HCT116 (cell line): ENCODE results near the gene CNTNAP2. TPM values are rescaled to one million over a fixed set of nuclear protein-coding genes. Genes with fewer than 3 reads are reported as not detected.

Experiments used
- ATAC-seq: fragments of 200-7000 bp; cut with Tn5 transposase; 2 replicates; pipeline ENCODE4 v1.9.1; 2020; ENCODE audit warnings: mild to moderate bottlenecking, moderate library complexity
- BruUV-seq: library from RNA; stranded (reverse); fragments of 400-500 nt; replicated peaks from 2 replicates; lab custom pipeline; 2021; lab: Mats Ljungman, UMichigan
- CTCF ChIA-PET: fragments of 300-600 bp; sonication (Branson Sonifier 250); formaldehyde crosslinking; loops from one replicate; lab custom pipeline; 2021; ENCODE audit warnings: antibody characterized with exemption; lab: Charles Lee
- POLR2A ChIA-PET: fragments of 300-600, 350-600 bp; sonication (Branson Sonifier 250); formaldehyde crosslinking; loops from one replicate; lab custom pipeline; 2021; ENCODE audit warnings: antibody characterized with exemption; lab: Charles Lee
- RAD21 ChIA-PET, 2 experiments: fragments of 300-600 bp; sonication (Branson Sonifier 250); formaldehyde crosslinking; loops; one replicate each; lab custom pipeline; 2023; ENCODE audit warnings: low total read pairs in 2 of 2; ENCODE audit not compliant: uncharacterized antibody in 2 of 2, unreplicated experiment in 2 of 2, low non-redundant PET in 1 of 2; lab: Charles Lee
- DNase-seq: peaks from one replicate; pipeline ENCODE4 v3.0.0-alpha.2; 2010; ENCODE audit warnings: low read depth, low spot score
- H2AFZ ChIP-seq: fragments of 200-600 bp; shearing (Covaris generic), sonication (generic); 2 replicates; pipeline ENCODE4 v1.6.1; 2017; ENCODE audit warnings: low read depth, mixed run types, mixed read lengths, antibody characterized with exemption, low read length; ENCODE audit not compliant: poor library complexity, severe bottlenecking
- H3K27ac ChIP-seq: 2 replicates; pipeline ENCODE4 v1.5.1; 2012; ENCODE audit warnings: low read depth, low read length
- H3K27me3 ChIP-seq: fragments of 200-600 bp; sonication (generic); 2 replicates; pipeline ENCODE4 v1.6.1; 2016; ENCODE audit warnings: mixed run types, low read length, mixed read lengths; ENCODE audit not compliant: insufficient read depth
- H3K36me3 ChIP-seq, 2 experiments: fragments of 200-500 bp in 1 of 2; fragments of 200-600 bp in 1 of 2; sonication (Bioruptor generic) in 1 of 2; sonication (generic) in 1 of 2; 2 replicates each; pipeline versions ENCODE4 v1.5.1 to v1.6.1; 2014 to 2016; ENCODE audit warnings: low read length in 2 of 2, inconsistent platforms in 1 of 2, mixed read lengths in 1 of 2, mixed run types in 1 of 2; ENCODE audit not compliant: insufficient read depth in 2 of 2, control insufficient read depth in 1 of 2
- H3K4me1 ChIP-seq, 2 experiments: fragments of 200-600 bp in 1 of 2; sonication (generic) in 1 of 2; 2 replicates each; pipeline versions ENCODE4 v1.5.1 to v1.6.1; 2012 to 2017; ENCODE audit warnings: low read length in 2 of 2, inconsistent platforms in 1 of 2, mild to moderate bottlenecking in 1 of 2, mixed read lengths in 1 of 2, mixed run types in 1 of 2, moderate library complexity in 1 of 2; ENCODE audit not compliant: insufficient read depth in 2 of 2, control insufficient read depth in 1 of 2
- H3K4me2 ChIP-seq: fragments of 200-600 bp; sonication (generic); 2 replicates; pipeline ENCODE4 v1.6.1; 2017; ENCODE audit warnings: mixed run types, low read length, mixed read lengths
- H3K4me3 ChIP-seq, 2 experiments: fragments of 200-600 bp in 1 of 2; sonication (generic) in 1 of 2; replicated peaks in 1 of 2; 2 replicates each; pipeline ENCODE4 v1.5.1; 2011 to 2016; ENCODE audit warnings: low read length in 2 of 2, control low read depth in 1 of 2, low read depth in 1 of 2, mild to moderate bottlenecking in 1 of 2, mixed read lengths in 1 of 2, mixed run types in 1 of 2
- H3K79me2 ChIP-seq: fragments of 200-600 bp; sonication (generic); 2 replicates; pipeline ENCODE4 v1.6.1; 2017; ENCODE audit warnings: mild to moderate bottlenecking, mixed run types, low read length, moderate library complexity, mixed read lengths; ENCODE audit not compliant: insufficient read depth
- H3K9ac ChIP-seq: fragments of 200-600 bp; sonication (generic); 2 replicates; pipeline ENCODE4 v1.6.1; 2016; ENCODE audit warnings: low read length, mixed read lengths
- H3K9me2 ChIP-seq: fragments of 200-600 bp; sonication (generic), shearing (Covaris generic); 2 replicates; pipeline ENCODE4 v1.6.1; 2017; ENCODE audit warnings: mixed run types, mild to moderate bottlenecking, moderate library complexity; ENCODE audit not compliant: insufficient read depth
- H3K9me3 ChIP-seq, 2 experiments: fragments of 200-500 bp in 1 of 2; fragments of 200-600 bp in 1 of 2; sonication (Bioruptor generic) in 1 of 2; sonication (generic) in 1 of 2; 2 replicates each; pipeline ENCODE4 v1.6.1; 2014 to 2017; ENCODE audit warnings: low read length in 2 of 2, mixed read lengths in 2 of 2, inconsistent platforms in 1 of 2, low read depth in 1 of 2, mild to moderate bottlenecking in 1 of 2, mixed run types in 1 of 2, moderate library complexity in 1 of 2; ENCODE audit not compliant: control insufficient read depth in 1 of 2, insufficient read depth in 1 of 2
- H4K20me1 ChIP-seq: fragments of 200-600 bp; sonication (generic), shearing (Covaris generic); 2 replicates; pipeline ENCODE4 v1.6.1; 2017; ENCODE audit warnings: mixed run types, mild to moderate bottlenecking, moderate library complexity; ENCODE audit not compliant: insufficient read depth
- CTCF ChIP-seq, 3 experiments: fragments of 200-600 bp in 1 of 3; sonication (generic) in 1 of 3; IDR thresholded peaks in 2 of 3; conservative IDR thresholded peaks in 1 of 3; 2 replicates each; pipeline ENCODE4 v1.5.1; 2012 to 2017; ENCODE audit warnings: low read depth in 2 of 3, low read length in 2 of 3, antibody characterized with exemption in 1 of 3, borderline replicate concordance in 1 of 3, control low read depth in 1 of 3, mild to moderate bottlenecking in 1 of 3, mixed read lengths in 1 of 3, mixed run types in 1 of 3, moderate library complexity in 1 of 3; ENCODE audit not compliant: insufficient read depth in 1 of 3
- EZH2phosphoT487 ChIP-seq: fragments of 200-600 bp; IDR thresholded peaks from 2 replicates; pipeline ENCODE4 v1.6.1; 2018; ENCODE audit warnings: antibody characterized with exemption, borderline replicate concordance
- MAX ChIP-seq: IDR thresholded peaks from 2 replicates; pipeline ENCODE4 v1.6.1; 2012
- POLR2A ChIP-seq: IDR thresholded peaks from 2 replicates; pipeline ENCODE4 v1.7.0; 2011; ENCODE audit warnings: borderline replicate concordance; ENCODE audit not compliant: insufficient read depth, insufficient read length; ENCODE audit errors: extremely low read depth
- RAD21 ChIP-seq: IDR thresholded peaks from 2 replicates; pipeline ENCODE4 v1.6.1; 2012; ENCODE audit warnings: low read depth, mild to moderate bottlenecking
- SIN3A ChIP-seq: IDR thresholded peaks from 2 replicates; pipeline ENCODE4 v1.6.1; 2012; ENCODE audit warnings: low read depth
- SRF ChIP-seq: IDR thresholded peaks from 2 replicates; pipeline ENCODE4 v1.6.1; 2012; ENCODE audit warnings: low read depth
- TCF7L2 ChIP-seq: IDR thresholded peaks from 2 replicates; pipeline ENCODE4 v1.7.0; 2011; ENCODE audit warnings: borderline replicate concordance, inconsistent platforms; ENCODE audit not compliant: insufficient read depth, insufficient read length; ENCODE audit errors: extremely low read depth
- YY1 ChIP-seq: IDR thresholded peaks from 2 replicates; pipeline ENCODE4 v1.6.1; 2011; ENCODE audit warnings: low read length, low read depth, moderate library complexity, mild to moderate bottlenecking; ENCODE audit not compliant: insufficient replicate concordance; ENCODE audit errors: extremely low read depth
- intact Hi-C: fragments of 100-400 bp; cut with micrococcal nuclease; formaldehyde crosslinking; loops from 2 replicates; pipeline ENCODE4 v1.10.0; 2022
- total RNA-seq: library from RNA; stranded (reverse); gene quantifications from one replicate; pipeline ENCODE4 v1.2.1, GENCODE V29; 2021; ENCODE audit not compliant: unreplicated experiment

CNTNAP2 gene
- total RNA-seq, 1 experiment from 2014 or later = 0.37 TPM

GRCh38 chr7:147245274-147245673 lies 1128.7 kb downstream of the CNTNAP2 start:
- H3K9me3 ChIP-seq = peaks cover 4 to 7% of the 10 kb centered on the region in 2 experiments; a peak in 2 of 4 replicates
- no peak overlapping the region for H3K9ac ChIP-seq
- no peak overlapping the region for H2AFZ ChIP-seq
- H3K9me2 ChIP-seq = no peaks in the 10 kb centered on the region
- ChIA-PET POLR2A (no interaction called here), CTCF (interaction anchor here (1.0 kb wide), 1 partner anchor 897 kb away, joined by 3 read pairs; no protein-coding TSS in a partner anchor), RAD21 (no interaction called here)
- H4K20me1 ChIP-seq = no peaks in the 10 kb centered on the region
- intact Hi-C loops = no loop called here
- H3K27ac ChIP-seq = no peak overlapping the region
- no peaks in the 10 kb centered on the region for H3K4me1 ChIP-seq
- no peaks in the 10 kb centered on the region for H3K27me3 ChIP-seq
- H3K79me2 ChIP-seq = no peaks in the 10 kb centered on the region
- no peak for DNase-seq
- H3K36me3 ChIP-seq = no peaks in the 10 kb centered on the region
- TF ChIP-seq EZH2phosphoT487 = no peak
- TF ChIP-seq SIN3A = no peak
- 0 out of 2 replicates have a peak, but pooled peaks have one; percentile 9 for TF ChIP-seq RAD21
- TF ChIP-seq TCF7L2 = no peak
- peak in 2 of 3 experiments; percentile 46 to 59; a peak in 4 of 6 replicates for TF ChIP-seq CTCF (IDR thresholded peaks at IDR 0.05 in 2 of 3, conservative IDR thresholded peaks at IDR 0.05 in 1 of 3; ENCODE audit: borderline replicate concordance in 1 of 3, insufficient read depth in 1 of 3, low read depth in 2 of 3, low read length in 2 of 3)
- TF ChIP-seq SRF = no peak
- TF ChIP-seq YY1 = no peak
- TF ChIP-seq MAX = no peak
- TF ChIP-seq POLR2A = no peak
- no peak overlapping the region for H3K4me3 ChIP-seq
- BruUV-seq = no TSS peak
- no peak; the same call in 1 of the 2 replicates for ATAC-seq
- H3K4me2 ChIP-seq = no peak overlapping the region
